Measurements from ENCODE around the gene PALD1.

DNA sequence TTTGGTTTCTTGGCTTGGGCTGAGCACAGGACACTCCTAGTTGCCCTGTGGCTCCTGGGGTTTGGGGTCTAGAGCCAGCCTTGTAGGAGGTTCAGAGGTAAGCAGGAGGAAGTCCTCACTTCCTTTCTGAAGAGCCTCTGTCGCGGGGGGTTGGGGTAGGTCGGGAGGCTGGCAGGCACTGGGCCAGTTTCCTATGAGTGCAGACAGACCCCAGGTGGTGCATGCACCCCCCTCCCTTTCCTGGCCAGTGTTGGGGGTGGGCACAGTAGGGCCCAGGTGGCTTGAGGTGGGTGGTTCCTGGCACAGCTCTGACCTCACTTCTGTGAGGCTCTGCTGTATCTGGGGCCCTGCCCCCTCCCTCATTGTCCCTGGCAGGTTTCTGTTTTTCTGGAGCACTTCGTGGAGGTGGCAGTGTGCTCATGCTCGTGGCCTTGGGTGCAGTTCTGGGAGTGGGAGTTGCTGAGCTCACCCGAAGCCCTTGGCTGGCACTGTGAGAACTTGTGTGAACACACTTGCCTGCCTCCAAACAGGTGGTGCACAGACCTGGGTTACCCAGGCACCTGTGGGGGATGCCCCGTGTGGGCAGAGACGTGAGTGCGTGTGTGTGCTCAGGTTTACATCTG lies 1.8 kb downstream of the PALD1 start:
- TF ChIP-seq FOXK2 (IDR thresholded peaks at IDR 0.05) (no peak), FOXM1 (IDR thresholded peaks at IDR 0.05; ENCODE audit: borderline replicate concordance) (no peak), ARNT (IDR thresholded peaks at IDR 0.05) (no peak), TARDBP (IDR thresholded peaks at IDR 0.05) (no peak), NFRKB (IDR thresholded peaks at IDR 0.05) (no peak), SUZ12 (IDR thresholded peaks at IDR 0.05) (no peak), SP1 (IDR thresholded peaks at IDR 0.05) (no peak), ELF4 (IDR thresholded peaks at IDR 0.05) (no peak), BHLHE40 (IDR thresholded peaks at IDR 0.05; ENCODE audit: borderline replicate concordance) (no peak), FOXA1 (IDR thresholded peaks at IDR 0.05) (no peak)
- TF ChIP-seq, protein P1, sequence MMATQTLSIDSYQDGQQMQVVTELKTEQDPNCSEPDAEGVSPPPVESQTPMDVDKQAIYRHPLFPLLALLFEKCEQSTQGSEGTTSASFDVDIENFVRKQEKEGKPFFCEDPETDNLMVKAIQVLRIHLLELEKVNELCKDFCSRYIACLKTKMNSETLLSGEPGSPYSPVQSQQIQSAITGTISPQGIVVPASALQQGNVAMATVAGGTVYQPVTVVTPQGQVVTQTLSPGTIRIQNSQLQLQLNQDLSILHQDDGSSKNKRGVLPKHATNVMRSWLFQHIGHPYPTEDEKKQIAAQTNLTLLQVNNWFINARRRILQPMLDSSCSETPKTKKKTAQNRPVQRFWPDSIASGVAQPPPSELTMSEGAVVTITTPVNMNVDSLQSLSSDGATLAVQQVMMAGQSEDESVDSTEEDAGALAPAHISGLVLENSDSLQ (IDR thresholded peaks at IDR 0.05): no peak

All from HEK293T (cell line).